HG03378 (cell line): ENCODE measurements around the gene RASGRF2.
"Not testable (repeated sequence)": the region's sequence is repeated elsewhere in the genome, so short reads cannot be mapped to it uniquely, and the experiment has no call there.

Source experiments
- ATAC-seq: cut with Tn5 transposase; IDR thresholded peaks from one replicate; pipeline ENCODE4 v1.9.1; 2021; ENCODE audit warnings: mild to moderate bottlenecking, moderate library complexity; ENCODE audit not compliant: unreplicated experiment

The RASGRF2 gene

GRCh38 chr5:81262796-81263195 is 302.6 kb downstream of the RASGRF2 start:
- not testable (repeated sequence) for ATAC-seq

- ATAC-seq: no peak
Measured at GRCh38 chr5:81265101-81265500, 304.9 kb downstream of the RASGRF2 start.

GRCh38 chr5:81268521-81269196 is 308.5 kb downstream of the RASGRF2 start:
- no peak for ATAC-seq

- no peak for ATAC-seq
Measured at GRCh38 chr5:81269751-81270393, 309.7 kb downstream of the RASGRF2 start.

GRCh38 chr5:81270394-81271027 is 310.3 kb downstream of the RASGRF2 start:
- ATAC-seq: not testable (repeated sequence)
